Activated T-cell treated with anti-CD3 and anti-CD28 coated beads, Interleukin-2, amount 50 U/mL, for 48 hours (primary cell): ENCODE results near the gene THOC5.
"Not testable (repeated sequence)": the region's sequence is repeated elsewhere in the genome, so short reads cannot be mapped to it uniquely, and the experiment has no call there.

ENCODE experiments used
- DNase-seq, 2 experiments: peaks; one replicate each; pipeline ENCODE4 v3.0.0-alpha.2; 2020

THOC5 gene

GRCh38 chr22:29503811-29504372, 49.7 kb downstream of the THOC5 start:
- DNase-seq: no peak

GRCh38 chr22:29499852-29500251, 53.7 kb downstream of the THOC5 start:
- DNase-seq: no peak

DNA sequence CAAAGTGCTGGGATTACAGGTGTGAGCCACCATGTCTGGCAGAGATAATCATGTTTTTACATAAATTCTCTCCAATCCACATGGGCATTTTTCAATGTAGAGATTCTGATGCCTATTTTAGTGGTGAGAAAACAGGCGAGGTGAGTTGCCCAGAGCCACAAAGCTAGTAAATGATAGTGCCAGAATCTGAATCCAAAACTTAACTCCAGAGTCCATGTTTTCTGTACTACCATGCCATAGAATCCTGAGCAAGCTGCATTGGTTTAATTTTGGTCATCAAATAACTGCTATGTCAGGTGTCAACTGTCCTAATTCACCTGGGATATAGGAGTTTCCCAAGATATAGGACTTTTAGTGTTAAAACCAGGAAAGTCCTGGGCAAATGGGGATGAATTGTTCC, 59.9 kb downstream of the THOC5 start:
- no peak for DNase-seq

DNA sequence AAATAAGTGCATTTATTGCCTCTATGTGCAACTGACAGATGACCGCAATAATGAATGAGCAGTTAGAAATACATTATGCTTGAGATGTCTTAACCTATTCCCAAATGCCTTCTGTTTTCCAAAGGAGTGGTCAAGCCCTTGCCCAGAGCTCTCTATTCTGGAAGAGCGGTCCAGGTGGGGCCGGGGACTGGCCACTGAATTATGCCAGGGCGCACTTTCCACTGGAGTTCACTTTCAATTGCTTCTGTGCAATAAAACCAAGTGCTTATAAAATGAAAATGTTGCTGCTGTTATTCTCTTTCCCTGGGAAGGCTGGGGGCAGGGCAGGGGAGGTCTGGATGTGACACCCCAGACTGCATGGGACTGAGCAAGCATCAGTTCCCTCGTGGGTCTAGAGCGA, 62.5 kb downstream of the THOC5 start:
- no peak for DNase-seq

GRCh38 chr22:29489127-29489780, 64.3 kb downstream of the THOC5 start:
- not testable (repeated sequence) for DNase-seq

DNA sequence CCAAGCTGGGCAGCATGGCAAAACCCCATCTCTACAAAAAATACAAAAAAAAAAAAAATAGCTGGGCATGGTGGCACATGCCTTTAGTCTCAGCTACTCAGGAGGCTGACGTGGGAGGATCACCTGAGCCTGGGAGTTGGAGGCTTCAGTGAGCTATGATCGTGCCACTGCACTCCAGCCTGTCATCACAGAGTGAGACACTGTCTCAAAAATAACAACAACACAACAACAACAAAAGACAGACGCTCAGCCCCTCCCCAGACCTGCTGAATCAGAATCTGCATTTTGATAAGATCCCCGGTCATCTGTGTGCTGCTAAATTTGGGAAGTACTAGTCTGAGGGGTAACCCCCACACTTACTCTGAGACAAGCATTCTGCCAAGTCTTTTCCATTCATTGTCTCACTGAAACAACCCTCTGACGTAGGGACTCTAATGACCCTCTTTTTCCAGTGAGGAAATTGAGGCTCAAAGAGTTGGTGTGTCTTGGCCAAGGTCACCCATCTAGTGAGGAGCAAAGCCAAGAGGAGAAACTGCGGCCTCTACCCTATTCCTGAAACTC, 66.1 kb downstream of the THOC5 start:
- no peak for DNase-seq

GRCh38 chr22:29485448-29485847, 68.1 kb downstream of the THOC5 start:
- DNase-seq: no peak

DNA sequence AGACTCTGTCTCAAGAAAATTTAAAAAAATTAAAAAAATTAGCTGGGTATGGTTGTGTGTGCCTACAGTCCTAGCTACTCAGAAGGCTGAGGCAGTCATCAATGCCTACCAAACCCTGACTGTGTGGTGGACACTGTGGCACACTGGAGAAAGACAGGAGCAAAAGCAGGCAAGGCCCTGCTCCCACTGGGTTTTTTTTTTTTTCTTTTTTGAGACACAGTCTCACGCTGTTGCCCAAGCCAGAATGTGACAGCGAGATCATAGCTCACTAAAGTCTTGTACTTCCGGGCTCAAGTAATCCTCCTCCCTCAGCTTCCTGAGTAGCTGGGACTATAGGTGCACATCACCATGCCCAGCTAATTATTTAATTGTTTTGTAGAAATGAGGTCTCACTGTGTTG, 68.9 kb downstream of the THOC5 start:
- DNase-seq: no peak

GRCh38 chr22:29483254-29483653, 70.3 kb downstream of the THOC5 start:
- DNase-seq: no peak

GRCh38 chr22:29482726-29483125, 70.8 kb downstream of the THOC5 start:
- no peak for DNase-seq

- DNase-seq: no peak
These were observed 71.3 kb downstream of the THOC5 start for GRCh38 chr22:29482253-29482652.

DNA sequence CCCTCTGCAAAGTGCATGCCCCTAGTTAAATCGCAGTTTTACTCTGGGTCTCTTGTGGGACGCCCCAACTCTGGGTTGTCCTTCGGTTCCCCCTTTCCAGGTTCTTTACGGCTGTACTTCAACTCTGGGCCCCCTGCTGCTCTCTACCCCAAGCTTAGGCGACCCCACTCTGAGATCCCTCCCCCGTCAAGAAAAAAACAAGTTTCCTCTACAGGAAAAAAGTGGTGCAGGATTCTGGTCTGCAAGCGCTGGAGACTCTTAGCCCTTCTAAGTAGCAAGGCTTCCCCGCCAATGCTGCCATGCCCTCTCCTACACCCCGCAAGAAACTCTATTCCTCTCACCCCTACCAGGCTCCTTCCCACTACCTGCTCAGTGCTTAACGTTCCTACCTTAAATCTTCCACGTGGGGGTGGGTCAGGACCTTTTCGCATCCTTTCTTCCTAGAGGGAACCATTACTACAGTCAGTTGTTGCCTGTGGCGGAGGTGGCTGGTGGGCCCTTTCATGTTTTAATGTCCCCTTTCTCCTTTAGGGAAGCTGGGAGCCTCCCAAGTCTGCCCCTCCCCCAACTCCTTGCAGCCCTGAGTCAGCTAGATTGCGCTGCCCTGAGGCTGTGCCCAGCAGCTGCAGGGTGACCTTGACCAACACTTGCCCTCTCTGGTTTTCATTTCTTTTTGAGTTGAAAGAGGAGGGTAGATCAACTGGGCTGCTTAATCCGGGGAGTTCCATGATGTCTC, 72.1 kb downstream of the THOC5 start:
- no peak for DNase-seq

GRCh38 chr22:29480512-29481264, 72.9 kb downstream of the THOC5 start:
- peak; percentile 53 to 70 for DNase-seq

- DNase-seq: no peak
These were observed 73.4 kb downstream of the THOC5 start for GRCh38 chr22:29480262-29480511.

- DNase-seq: no peak
These were observed 73.9 kb downstream of the THOC5 start, which contains the start of gene NEFH for GRCh38 chr22:29479417-29480261. TSS of gene NEFH (plus strand) at chr22:29480218. CDS start at chr22:29480263, 45 bp downstream.

GRCh38 chr22:29478326-29479276, 75.0 kb downstream of the THOC5 start:
- DNase-seq: peak in 1 of 2 experiments; percentile 49

GRCh38 chr22:29477723-29478318, 75.7 kb downstream of the THOC5 start:
- DNase-seq: no peak

- DNase-seq: no peak
These were observed 77.4 kb downstream of the THOC5 start for GRCh38 chr22:29476116-29476515.

DNA sequence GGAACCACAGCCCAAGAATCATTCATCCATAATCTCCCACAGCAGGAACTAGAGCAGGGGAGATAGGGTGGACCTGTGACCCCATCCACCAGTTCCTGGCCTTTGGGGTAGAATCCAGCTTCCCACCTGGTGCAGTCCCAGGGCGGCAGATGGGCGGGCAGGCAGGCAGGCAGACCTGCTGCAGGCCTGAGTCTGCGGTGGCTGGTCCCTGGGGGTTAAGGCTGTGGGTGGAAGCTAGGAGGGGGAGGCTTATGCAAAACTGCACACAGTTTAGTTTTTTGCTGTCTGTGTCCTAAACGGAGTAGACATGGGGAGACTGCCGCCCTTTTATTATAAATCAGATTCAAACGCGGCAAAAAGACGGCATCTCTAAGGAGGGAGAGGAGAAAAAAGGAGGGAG, 78.0 kb downstream of the THOC5 start:
- no peak for DNase-seq

- DNase-seq: no peak
These were observed 80.6 kb downstream of the THOC5 start for GRCh38 chr22:29473001-29473400.
